ENCODE data around the gene PRELID3B.

- TF ChIP-seq CTCF (IDR thresholded peaks at IDR 0.05) = no peak
- TF ChIP-seq POLR2A (IDR thresholded peaks at IDR 0.05) = no peak
- no peak for TF ChIP-seq POLR2AphosphoS5 (IDR thresholded peaks at IDR 0.05)
Measured at GRCh38 chr20:59086923-59087322, 44.3 kb upstream of the PRELID3B start.

All from prostate gland (tissue), 2 donors.